Measurements from ENCODE around the gene INPP5D.
A peak's percentile ranks its signal among the peaks of the same experiment; 100 is the strongest.

Gene INPP5D

DNA sequence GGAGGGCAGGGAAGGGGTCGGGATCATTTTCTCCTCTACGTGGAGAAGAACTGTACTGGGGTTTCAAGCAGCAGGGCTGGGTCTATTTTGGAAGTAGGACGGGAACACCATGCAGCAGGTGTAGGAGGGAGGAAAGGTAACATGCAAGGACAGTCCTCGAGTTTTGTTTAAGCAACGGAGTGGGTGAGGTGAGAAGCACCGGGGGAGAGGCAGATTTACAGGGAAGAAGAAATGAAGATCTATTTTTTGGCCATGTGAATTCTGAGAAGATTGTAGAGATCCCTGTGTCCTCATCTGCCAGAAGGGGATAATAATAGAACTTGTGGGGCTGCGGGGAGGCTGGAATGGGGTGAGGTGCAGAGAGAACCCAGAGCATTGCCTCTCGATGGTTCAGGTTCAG is 85.6 kb downstream of the INPP5D start:
- TF ChIP-seq, protein P1, sequence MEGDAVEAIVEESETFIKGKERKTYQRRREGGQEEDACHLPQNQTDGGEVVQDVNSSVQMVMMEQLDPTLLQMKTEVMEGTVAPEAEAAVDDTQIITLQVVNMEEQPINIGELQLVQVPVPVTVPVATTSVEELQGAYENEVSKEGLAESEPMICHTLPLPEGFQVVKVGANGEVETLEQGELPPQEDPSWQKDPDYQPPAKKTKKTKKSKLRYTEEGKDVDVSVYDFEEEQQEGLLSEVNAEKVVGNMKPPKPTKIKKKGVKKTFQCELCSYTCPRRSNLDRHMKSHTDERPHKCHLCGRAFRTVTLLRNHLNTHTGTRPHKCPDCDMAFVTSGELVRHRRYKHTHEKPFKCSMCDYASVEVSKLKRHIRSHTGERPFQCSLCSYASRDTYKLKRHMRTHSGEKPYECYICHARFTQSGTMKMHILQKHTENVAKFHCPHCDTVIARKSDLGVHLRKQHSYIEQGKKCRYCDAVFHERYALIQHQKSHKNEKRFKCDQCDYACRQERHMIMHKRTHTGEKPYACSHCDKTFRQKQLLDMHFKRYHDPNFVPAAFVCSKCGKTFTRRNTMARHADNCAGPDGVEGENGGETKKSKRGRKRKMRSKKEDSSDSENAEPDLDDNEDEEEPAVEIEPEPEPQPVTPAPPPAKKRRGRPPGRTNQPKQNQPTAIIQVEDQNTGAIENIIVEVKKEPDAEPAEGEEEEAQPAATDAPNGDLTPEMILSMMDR (IDR thresholded peaks at IDR 0.05; ENCODE audit: low read depth, low read length, missing control alignments), result no peak
- no peak overlapping the region for H3K4me3 ChIP-seq (replicated peaks; ENCODE audit: low read depth, low read length)
- no peak for DNase-seq (ENCODE audit: extremely low read depth, low read depth)

DNA sequence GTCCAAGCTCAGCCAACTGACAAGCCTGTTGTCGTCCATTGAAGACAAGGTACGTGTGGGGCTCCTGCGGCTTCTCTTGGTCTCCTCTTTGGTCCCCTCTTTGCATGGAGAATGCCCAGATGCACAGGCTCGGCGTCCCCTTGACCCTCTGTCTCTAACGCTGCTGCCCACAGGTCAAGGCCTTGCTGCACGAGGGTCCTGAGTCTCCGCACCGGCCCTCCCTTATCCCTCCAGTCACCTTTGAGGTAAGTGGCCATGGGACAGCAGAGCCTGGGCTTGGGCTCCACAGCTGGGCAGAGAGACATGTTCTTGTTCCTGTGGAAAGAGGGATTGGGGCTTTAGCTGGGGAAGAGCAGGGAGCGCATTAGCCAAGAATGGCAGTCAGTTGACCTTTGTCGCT is 86.1 kb downstream of the INPP5D start:
- TF ChIP-seq, protein P1 (IDR thresholded peaks at IDR 0.05; ENCODE audit: low read depth, low read length, missing control alignments), result no peak
- H3K4me3 ChIP-seq (replicated peaks; ENCODE audit: low read depth, low read length), result no peak overlapping the region
- no peak for DNase-seq (ENCODE audit: extremely low read depth, low read depth)

DNA sequence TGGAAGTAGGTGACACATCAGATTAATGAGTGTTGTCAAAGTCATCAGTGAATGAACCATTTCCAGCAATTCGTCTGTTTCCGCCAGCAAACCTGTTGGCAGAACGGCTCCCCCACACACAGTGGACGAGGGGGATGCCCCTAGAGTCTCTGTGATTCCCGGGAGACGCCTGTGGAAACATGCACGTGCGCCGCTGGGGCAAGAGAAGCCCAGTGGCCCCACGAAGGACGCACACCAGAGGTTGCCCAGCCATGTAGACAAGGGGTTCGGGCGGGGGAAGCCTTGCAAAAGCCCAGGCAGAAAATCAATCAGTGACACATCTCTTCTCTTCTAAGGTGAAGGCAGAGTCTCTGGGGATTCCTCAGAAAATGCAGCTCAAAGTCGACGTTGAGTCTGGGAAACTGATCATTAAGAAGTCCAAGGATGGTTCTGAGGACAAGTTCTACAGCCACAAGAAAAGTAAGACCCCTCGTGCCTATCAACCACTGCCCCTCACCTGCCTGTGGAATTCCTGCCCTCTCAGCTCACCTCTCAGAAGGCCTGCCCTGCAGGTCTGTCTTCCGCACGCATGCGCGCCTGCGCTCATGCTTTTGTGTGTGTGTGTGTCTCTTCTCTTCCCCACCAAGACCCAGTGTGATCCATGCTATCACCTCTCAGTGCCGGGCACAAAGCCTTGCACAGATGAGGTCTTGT is 87.1 kb downstream of the INPP5D start:
- TF ChIP-seq, protein P1 (IDR thresholded peaks at IDR 0.05; ENCODE audit: low read depth, low read length, missing control alignments), result no peak
- no peak overlapping the region for H3K4me3 ChIP-seq (replicated peaks; ENCODE audit: low read depth, low read length)
- DNase-seq (ENCODE audit: extremely low read depth, low read depth), result no peak

DNA sequence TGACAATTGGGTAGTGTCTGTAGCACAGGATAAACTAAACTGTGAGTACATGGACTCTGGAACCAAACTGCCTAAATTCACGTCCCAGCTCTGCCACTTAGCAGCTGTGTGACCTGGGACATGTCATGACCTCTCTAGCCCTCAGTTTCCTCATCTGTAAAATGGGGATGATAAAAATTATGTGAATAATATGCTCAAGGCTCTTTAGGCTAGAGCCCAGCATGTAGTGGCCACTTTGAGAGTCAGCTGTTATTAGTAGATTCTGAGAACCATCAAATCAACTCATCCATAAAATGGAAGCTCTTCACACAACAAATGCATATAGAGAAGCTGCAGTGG is 87.7 kb downstream of the INPP5D start:
- DNase-seq (ENCODE audit: extremely low read depth, low read depth), result no peak
- TF ChIP-seq, protein P1 (IDR thresholded peaks at IDR 0.05; ENCODE audit: low read depth, low read length, missing control alignments), result no peak
- H3K4me3 ChIP-seq (replicated peaks; ENCODE audit: low read depth, low read length), result no peak overlapping the region

DNA sequence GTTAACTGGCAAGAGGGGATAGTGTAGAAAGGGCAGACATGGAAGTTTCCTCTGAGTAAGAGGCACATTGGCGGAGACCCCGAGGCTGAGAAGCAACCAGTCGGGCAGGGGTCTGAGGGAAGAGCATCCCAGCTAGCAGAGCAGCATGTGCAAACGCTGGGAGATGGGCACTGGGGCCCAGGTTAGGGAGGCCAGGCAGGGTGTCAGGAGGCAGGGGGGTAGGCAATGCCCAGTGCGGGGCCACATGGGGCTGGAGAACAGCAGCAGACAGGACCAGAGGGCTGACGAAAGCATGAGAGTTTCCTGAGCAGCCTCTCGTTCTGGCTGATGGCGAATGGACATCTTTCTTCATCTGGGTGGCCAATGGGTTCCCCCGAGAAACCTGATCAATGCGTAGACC is 88.2 kb downstream of the INPP5D start:
- DNase-seq (ENCODE audit: extremely low read depth, low read depth), result no peak
- TF ChIP-seq, protein P1 (IDR thresholded peaks at IDR 0.05; ENCODE audit: low read depth, low read length, missing control alignments), result no peak
- no peak overlapping the region for H3K4me3 ChIP-seq (replicated peaks; ENCODE audit: low read depth, low read length)

DNA sequence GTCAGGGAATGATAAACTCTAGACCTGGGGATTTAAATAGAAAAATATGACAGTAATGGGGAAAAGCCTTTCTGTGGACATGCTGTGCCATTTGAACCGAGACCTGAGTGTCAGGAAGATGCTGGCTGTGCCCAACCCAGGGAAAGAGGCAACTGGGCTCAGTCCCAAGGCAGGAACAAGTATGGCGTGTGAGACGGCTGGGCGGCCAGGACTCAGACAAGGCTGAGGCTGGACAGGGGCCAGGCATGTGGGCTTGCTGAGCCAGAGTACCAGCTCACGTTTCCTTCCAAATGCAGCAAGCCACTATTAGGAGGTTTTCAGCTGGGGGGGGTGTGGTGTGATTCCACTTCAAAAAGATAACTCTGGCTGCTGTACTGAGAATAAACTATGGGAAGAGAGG is 92.4 kb downstream of the INPP5D start:
- TF ChIP-seq, protein P1 (IDR thresholded peaks at IDR 0.05; ENCODE audit: low read depth, low read length, missing control alignments), result no peak
- DNase-seq (ENCODE audit: extremely low read depth, low read depth), result peak; percentile 7
- no peak overlapping the region for H3K4me3 ChIP-seq (replicated peaks; ENCODE audit: low read depth, low read length)

Data from HFF-Myc (cell line).